Endothelial cell of umbilical vein (primary cell): Measurements from ENCODE around the gene TPP2. TPM values are rescaled to one million over a fixed set of nuclear protein-coding genes. Genes with fewer than 3 reads are reported as not detected.

Source experiments
- BruUV-seq: library from RNA; stranded (reverse); fragments of 400-500 nt; replicated peaks from 2 replicates; lab custom pipeline; 2021; lab: Mats Ljungman, UMichigan
- CTCF ChIA-PET: fragments of 300-600, 350-600 bp; sonication (Branson Sonifier 250); formaldehyde crosslinking; loops from one replicate; lab custom pipeline; 2021; ENCODE audit warnings: antibody characterized with exemption, inconsistent platforms; lab: Charles Lee
- POLR2A ChIA-PET: fragments of 300-600, 350-600 bp; sonication (Branson Sonifier 250); formaldehyde crosslinking; loops from one replicate; lab custom pipeline; 2021; ENCODE audit warnings: antibody characterized with exemption, inconsistent platforms; lab: Charles Lee
- DNase-seq: peaks from one replicate; pipeline ENCODE4 v3.0.0-alpha.2; 2011; ENCODE audit warnings: low read depth, low spot score
- FAIRE-seq: peaks from 2 replicates; lab custom pipeline; 2011; peaks lifted over from hg19 to GRCh38; lab: Jason Lieb, UNC
- H2AFZ ChIP-seq: 2 replicates; pipeline ENCODE4 v1.6.0; 2012; ENCODE audit warnings: low read depth, low read length, control low read depth, inconsistent platforms
- H3K27ac ChIP-seq: 2 replicates; pipeline ENCODE4 v1.5.1; 2011; ENCODE audit warnings: low read depth, mild to moderate bottlenecking, control low read depth, low read length, moderate library complexity; ENCODE audit not compliant: insufficient read depth
- H3K27me3 ChIP-seq, 2 experiments: 2 replicates each; pipeline versions ENCODE4 v1.6.0 to v1.6.1; 2011; ENCODE audit warnings: low read length in 2 of 2, mixed read lengths in 1 of 2; ENCODE audit not compliant: control insufficient read depth in 2 of 2, insufficient read depth in 2 of 2
- H3K36me3 ChIP-seq, 2 experiments: 2 replicates in 1 of 2; 3 replicates in 1 of 2; pipeline ENCODE4 v1.5.1; 2011; ENCODE audit warnings: low read length in 2 of 2, mild to moderate bottlenecking in 1 of 2, moderate library complexity in 1 of 2; ENCODE audit not compliant: control insufficient read depth in 2 of 2, insufficient read depth in 2 of 2; ENCODE audit errors: extremely low read depth in 1 of 2
- H3K4me1 ChIP-seq: 3 replicates; pipeline ENCODE4 v1.5.1; 2011; ENCODE audit warnings: mild to moderate bottlenecking, low read length; ENCODE audit not compliant: control insufficient read depth, insufficient read depth; ENCODE audit errors: extremely low read depth
- H3K4me2 ChIP-seq: 2 replicates; pipeline ENCODE4 v1.6.1; 2011; ENCODE audit warnings: low read length, control low read depth, mixed read lengths; ENCODE audit not compliant: insufficient read depth
- H3K4me3 ChIP-seq, 3 experiments: fragments of 200-600 bp in 1 of 3; sonication (generic), shearing (Covaris generic) in 1 of 3; replicated peaks in 1 of 3; 2 replicates each; pipeline ENCODE4 v1.5.1; 2011 to 2016; ENCODE audit warnings: control low read depth in 3 of 3, low read length in 3 of 3, mild to moderate bottlenecking in 2 of 3, inconsistent platforms in 1 of 3, low read depth in 1 of 3, moderate library complexity in 1 of 3; ENCODE audit not compliant: insufficient read depth in 1 of 3
- H3K79me2 ChIP-seq: 2 replicates; pipeline ENCODE4 v1.6.0; 2012; ENCODE audit warnings: low read length, inconsistent platforms; ENCODE audit not compliant: control insufficient read depth, insufficient read depth
- H3K9ac ChIP-seq: replicated peaks from 2 replicates; pipeline ENCODE3; 2011; ENCODE audit warnings: low read length, control low read depth; ENCODE audit not compliant: insufficient read depth; ENCODE audit errors: extremely low read depth
- H3K9me1 ChIP-seq: replicated peaks from 3 replicates; pipeline ENCODE4 v1.6.0; 2011; ENCODE audit warnings: mild to moderate bottlenecking, low read length; ENCODE audit not compliant: control insufficient read depth, insufficient read depth; ENCODE audit errors: extremely low read depth
- H3K9me3 ChIP-seq: replicated peaks from 2 replicates; pipeline ENCODE4 v1.5.1; 2012; ENCODE audit warnings: low read length, inconsistent platforms; ENCODE audit not compliant: control insufficient read depth, insufficient read depth
- H4K20me1 ChIP-seq: replicated peaks from 2 replicates; pipeline ENCODE3; 2011; ENCODE audit warnings: mild to moderate bottlenecking, low read length; ENCODE audit not compliant: control insufficient read depth, insufficient read depth; ENCODE audit errors: extremely low read depth
- EZH2 ChIP-seq: IDR thresholded peaks from 2 replicates; pipeline ENCODE4 v1.6.1; 2012; ENCODE audit warnings: borderline replicate concordance, low read depth, mild to moderate bottlenecking, moderate library complexity, low read length, inconsistent platforms; ENCODE audit not compliant: severe bottlenecking
- FOS ChIP-seq: IDR thresholded peaks from 2 replicates; pipeline ENCODE4 v1.6.1; 2011; ENCODE audit warnings: mild to moderate bottlenecking, low read length, moderate library complexity, borderline replicate concordance; ENCODE audit not compliant: insufficient read depth
- GATA2 ChIP-seq: IDR thresholded peaks from 2 replicates; pipeline ENCODE4 v1.7.0; 2011; ENCODE audit warnings: low read depth, mild to moderate bottlenecking, moderate library complexity, mixed read lengths, low read length; ENCODE audit not compliant: insufficient read length, insufficient read depth
- JUN ChIP-seq: IDR thresholded peaks from 2 replicates; pipeline ENCODE4 v1.6.1; 2011; ENCODE audit warnings: borderline replicate concordance, low read depth; ENCODE audit not compliant: insufficient read length, insufficient read depth
- MYC ChIP-seq: IDR thresholded peaks from one replicate; pipeline ENCODE4 v1.6.1; 2011; ENCODE audit warnings: mild to moderate bottlenecking, low read depth, low read length
- POLR2A ChIP-seq: IDR thresholded peaks from 2 replicates; pipeline ENCODE4 v1.6.1; 2012; ENCODE audit warnings: low read depth, mild to moderate bottlenecking, control low read depth, low read length
- POLR2AphosphoS5 ChIP-seq: IDR thresholded peaks from 2 replicates; pipeline ENCODE4 v1.6.1; 2012; ENCODE audit warnings: low read depth, mild to moderate bottlenecking, control low read depth, low read length, moderate library complexity; ENCODE audit not compliant: insufficient read depth
- dilution Hi-C: fragments of 300-500 bp; cut with MboI; formaldehyde crosslinking; loops from one replicate; pipeline ENCODE4 v1.15.0; 2019; ENCODE audit warnings: low sequenced_read_pairs; ENCODE audit not compliant: extremely low pct_ligation_motif_present
- intact Hi-C: fragments of 100-400 bp; cut with micrococcal nuclease; formaldehyde crosslinking; loops from one replicate; pipeline ENCODE4 v1.10.0; 2022
- polyA plus RNA-seq, 4 experiments: library from polyadenylated mRNA; depleted of rRNA in 3 of 4; stranded (reverse) in 3 of 4; unstranded in 1 of 4; fragments of >200 nt; gene quantifications; 2 replicates each; pipeline versions ENCODE4 v1.2.1 to v1.2.3, GENCODE V29; 2011 to 2012; ENCODE audit warnings: missing spikeins in 1 of 4
- total RNA-seq: library from RNA; stranded (reverse); gene quantifications from 2 replicates; pipeline ENCODE4 v1.2.3, GENCODE V29; 2021
- TF ChIP-seq, protein P1 (sequence below), 2 donors: IDR thresholded peaks; 1 replicate in 1 of 2; 2 replicates in 1 of 2; pipeline ENCODE4 v1.5.1; 2011; ENCODE audit warnings: low read length in 2 of 2, mild to moderate bottlenecking in 2 of 2, moderate library complexity in 2 of 2, control low read depth in 1 of 2, inconsistent platforms in 1 of 2, low read depth in 1 of 2; ENCODE audit not compliant: insufficient read depth in 1 of 2; ENCODE audit errors: extremely low read depth in 1 of 2

Gene TPP2
- total and polyA plus RNA-seq, 2 donors (not counting 3 experiments of a cell fraction or from before 2014, with no cell fraction given) = 11.5 to 46.7 TPM

DNA sequence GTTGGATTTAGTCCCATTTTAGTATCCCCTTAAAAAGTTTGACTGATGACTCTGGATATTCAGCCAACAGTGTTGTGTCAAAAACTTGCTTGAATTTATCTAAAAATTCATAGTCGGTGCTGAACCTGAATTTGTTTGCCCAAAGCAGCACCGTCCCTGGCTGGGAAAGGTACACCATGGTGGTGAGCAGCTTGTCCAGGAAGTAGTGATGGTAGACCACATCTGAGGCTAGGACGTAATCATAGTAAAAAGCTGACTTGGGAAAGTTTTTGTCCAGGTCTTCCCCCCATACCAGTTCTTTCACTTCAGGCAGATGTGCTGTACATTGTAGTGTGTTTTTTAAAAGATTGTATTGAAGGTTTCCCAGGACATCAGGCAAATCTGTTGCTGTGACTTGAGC lies 89.2 kb downstream of the TPP2 start:
- ChIA-PET CTCF (interaction anchor here (1.8 kb wide), 1 partner anchor 39 kb away, joined by 6 read pairs; no protein-coding TSS in a partner anchor), POLR2A (no interaction called here)
- dilution Hi-C loops = no loop called here
- H3K79me2 ChIP-seq = no peaks in the 10 kb centered on the region
- BruUV-seq = no TSS peak
- H2AFZ ChIP-seq = no peak overlapping the region
- no peak for TF ChIP-seq POLR2A
- no peak for TF ChIP-seq FOS
- no peak for TF ChIP-seq POLR2AphosphoS5
- no peak for TF ChIP-seq EZH2
- TF ChIP-seq JUN = no peak
- TF ChIP-seq, protein P1, sequence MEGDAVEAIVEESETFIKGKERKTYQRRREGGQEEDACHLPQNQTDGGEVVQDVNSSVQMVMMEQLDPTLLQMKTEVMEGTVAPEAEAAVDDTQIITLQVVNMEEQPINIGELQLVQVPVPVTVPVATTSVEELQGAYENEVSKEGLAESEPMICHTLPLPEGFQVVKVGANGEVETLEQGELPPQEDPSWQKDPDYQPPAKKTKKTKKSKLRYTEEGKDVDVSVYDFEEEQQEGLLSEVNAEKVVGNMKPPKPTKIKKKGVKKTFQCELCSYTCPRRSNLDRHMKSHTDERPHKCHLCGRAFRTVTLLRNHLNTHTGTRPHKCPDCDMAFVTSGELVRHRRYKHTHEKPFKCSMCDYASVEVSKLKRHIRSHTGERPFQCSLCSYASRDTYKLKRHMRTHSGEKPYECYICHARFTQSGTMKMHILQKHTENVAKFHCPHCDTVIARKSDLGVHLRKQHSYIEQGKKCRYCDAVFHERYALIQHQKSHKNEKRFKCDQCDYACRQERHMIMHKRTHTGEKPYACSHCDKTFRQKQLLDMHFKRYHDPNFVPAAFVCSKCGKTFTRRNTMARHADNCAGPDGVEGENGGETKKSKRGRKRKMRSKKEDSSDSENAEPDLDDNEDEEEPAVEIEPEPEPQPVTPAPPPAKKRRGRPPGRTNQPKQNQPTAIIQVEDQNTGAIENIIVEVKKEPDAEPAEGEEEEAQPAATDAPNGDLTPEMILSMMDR (IDR thresholded peaks at IDR 0.05; ENCODE audit: extremely low read depth in 1 of 2, insufficient read depth in 1 of 2, low read depth in 1 of 2, low read length in 2 of 2) = no peak
- H4K20me1 ChIP-seq = no peaks in the 10 kb centered on the region
- no peaks in the 10 kb centered on the region for H3K36me3 ChIP-seq
- DNase-seq (no peak), FAIRE-seq (no peak)
- H3K9me3 ChIP-seq = no peaks in the 10 kb centered on the region
- intact Hi-C loops = no loop called here
- no peak overlapping the region for H3K9ac ChIP-seq
- no peak overlapping the region for H3K4me2 ChIP-seq
- H3K9me1 ChIP-seq = no peaks in the 10 kb centered on the region
- no peak overlapping the region for H3K27ac ChIP-seq
- no peaks in the 10 kb centered on the region for H3K27me3 ChIP-seq
- no peak overlapping the region for H3K4me3 ChIP-seq
- no peaks in the 10 kb centered on the region for H3K4me1 ChIP-seq

DNA sequence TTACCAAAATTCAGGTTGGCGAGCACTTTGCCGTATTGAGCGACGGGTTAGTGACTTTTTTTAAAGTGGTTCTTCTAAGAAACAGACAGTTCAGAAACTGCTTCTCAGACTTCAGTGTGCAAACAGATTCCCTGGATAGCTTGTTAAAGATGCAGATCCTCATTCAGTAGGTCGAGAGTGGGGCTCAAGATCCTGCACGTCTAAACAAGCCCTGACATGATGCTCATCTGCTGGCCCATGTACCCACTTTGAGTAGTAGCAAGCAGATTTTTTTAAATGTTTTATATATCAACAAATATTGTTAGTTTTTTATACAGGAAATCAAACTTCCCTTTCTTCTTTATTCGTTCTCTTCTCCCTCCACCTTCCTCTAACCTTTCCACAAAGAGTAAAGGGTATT lies 90.7 kb downstream of the TPP2 start:
- ChIA-PET POLR2A (no interaction called here), CTCF (interaction anchor here (1.8 kb wide), 1 partner anchor 37 kb away, joined by 6 read pairs; no protein-coding TSS in a partner anchor)
- Histone ChIP-seq H3K9me1 (no peaks in the 10 kb centered on the region), H3K4me2 (no peak overlapping the region), H3K4me1 (no peaks in the 10 kb centered on the region), H3K79me2 (no peaks in the 10 kb centered on the region), H3K4me3 (no peak overlapping the region), H3K27ac (no peak overlapping the region), H2AFZ (no peak overlapping the region), H3K9ac (no peak overlapping the region), H3K27me3 (no peaks in the 10 kb centered on the region), H4K20me1 (no peaks in the 10 kb centered on the region), H3K36me3 (no peaks in the 10 kb centered on the region), H3K9me3 (no peaks in the 10 kb centered on the region)
- intact Hi-C loops (no loop called here), dilution Hi-C loops (no loop called here)
- TF ChIP-seq POLR2AphosphoS5 = no peak
- no peak for TF ChIP-seq GATA2
- no peak for TF ChIP-seq EZH2
- TF ChIP-seq MYC = no peak
- TF ChIP-seq JUN = no peak
- no TSS peak for BruUV-seq
- FAIRE-seq (no peak), DNase-seq (no peak)
